Measurements from ENCODE around the gene ZNF526.

- TF ChIP-seq CTCF (IDR thresholded peaks at IDR 0.05 in 8 of 11, conservative IDR thresholded peaks at IDR 0.05 in 3 of 11): no peak
- TF ChIP-seq POLR2A (IDR thresholded peaks at IDR 0.05): no peak
- TF ChIP-seq POLR2AphosphoS5 (IDR thresholded peaks at IDR 0.05): no peak
Observed at GRCh38 chr19:42228641-42229040, 8.5 kb downstream of the ZNF526 start.
